OCI-LY1 (cell line): ENCODE data around the gene PREX1.

ENCODE experiments used
- H2AFZ ChIP-seq: fragments of 200-600 bp; sonication (generic), shearing (Covaris generic); 2 replicates; pipeline ENCODE4 v1.6.0; 2014; ENCODE audit warnings: antibody characterized with exemption, mild to moderate bottlenecking, low read length
- H3F3A ChIP-seq: fragments of 200-600 bp; sonication (generic), shearing (Covaris generic); 2 replicates; pipeline ENCODE4 v1.6.0; 2014; ENCODE audit warnings: mild to moderate bottlenecking, antibody characterized with exemption, low read length, moderate library complexity; ENCODE audit not compliant: insufficient read depth
- H3K27ac ChIP-seq: fragments of 200-600 bp; sonication (generic); 2 replicates; pipeline ENCODE4 v1.5.1; 2014; ENCODE audit warnings: low read length, mixed run types, mild to moderate bottlenecking, low read depth; ENCODE audit not compliant: poor library complexity, severe bottlenecking
- H3K27me3 ChIP-seq: fragments of 200-600 bp; sonication (generic); 2 replicates; pipeline ENCODE4 v1.6.0; 2014; ENCODE audit warnings: antibody characterized with exemption, mild to moderate bottlenecking, low read length, moderate library complexity; ENCODE audit not compliant: insufficient read depth
- H3K36me3 ChIP-seq: fragments of 200-600 bp; sonication (generic); 2 replicates; pipeline ENCODE4 v1.6.1; 2014; ENCODE audit warnings: mild to moderate bottlenecking, antibody characterized with exemption, low read length, moderate library complexity, mixed read lengths; ENCODE audit not compliant: insufficient read depth
- H3K4me1 ChIP-seq: fragments of 200-600 bp; sonication (generic); 2 replicates; pipeline ENCODE4 v1.5.1; 2014; ENCODE audit warnings: mild to moderate bottlenecking, low read length, moderate library complexity; ENCODE audit not compliant: insufficient read depth, severe bottlenecking
- H3K4me2 ChIP-seq: fragments of 200-600 bp; sonication (generic), shearing (Covaris generic); 2 replicates; pipeline ENCODE4 v1.6.1; 2014; ENCODE audit warnings: low read length
- H3K4me3 ChIP-seq: fragments of 200-600 bp; sonication (generic); 2 replicates; pipeline ENCODE4 v1.5.1; 2014; ENCODE audit warnings: low read length, low read depth, mild to moderate bottlenecking, mixed read lengths; ENCODE audit not compliant: poor library complexity, severe bottlenecking
- H3K79me2 ChIP-seq: fragments of 200-600 bp; shearing (Covaris generic); 2 replicates; pipeline ENCODE4 v1.6.1; 2016; ENCODE audit warnings: mixed run types, low read length, mixed read lengths; ENCODE audit not compliant: insufficient read depth
- H3K9ac ChIP-seq: fragments of 200-600 bp; sonication (generic), shearing (Covaris generic); 2 replicates; pipeline ENCODE4 v1.6.1; 2014; ENCODE audit warnings: mild to moderate bottlenecking, low read length, mixed read lengths
- H3K9me2 ChIP-seq: fragments of 200-600 bp; sonication (generic), shearing (Covaris generic); 2 replicates; pipeline ENCODE4 v1.6.1; 2014; ENCODE audit warnings: low read depth, mild to moderate bottlenecking, low read length, mixed read lengths
- H3K9me3 ChIP-seq: fragments of 200-600 bp; shearing (Covaris generic); 2 replicates; pipeline ENCODE4 v1.6.1; 2014; ENCODE audit warnings: low read length, mixed read lengths
- H4K20me1 ChIP-seq: fragments of 200-600 bp; sonication (generic), shearing (Covaris generic); 2 replicates; pipeline ENCODE4 v1.6.0; 2016; ENCODE audit warnings: mild to moderate bottlenecking, low read length; ENCODE audit not compliant: insufficient read depth
- CTCF ChIP-seq: fragments of 200-600 bp; sonication (generic), shearing (Covaris generic); IDR thresholded peaks from 2 replicates; pipeline ENCODE4 v1.5.1; 2017; ENCODE audit warnings: mild to moderate bottlenecking, antibody characterized with exemption, low read length, moderate library complexity, mixed read lengths
- EZH2 ChIP-seq: fragments of 200-600 bp; sonication (generic), shearing (Covaris generic); IDR thresholded peaks from 2 replicates; pipeline ENCODE4 v1.8.0; 2017; ENCODE audit warnings: borderline replicate concordance, mixed run types, mild to moderate bottlenecking, antibody characterized with exemption, low read length, moderate library complexity, mixed read lengths

Gene PREX1

GRCh38 chr20:48747840-48748414 lies 79.9 kb downstream of the PREX1 start:
- Histone ChIP-seq H3F3A (no peaks in the 10 kb centered on the region), H3K36me3 (no peaks in the 10 kb centered on the region), H3K27me3 (peaks cover 3% of the 10 kb centered on the region), H3K27ac (no peak overlapping the region), H3K4me3 (no peak overlapping the region), H3K4me1 (no peaks in the 10 kb centered on the region), H3K9ac (no peak overlapping the region), H2AFZ (no peak overlapping the region), H3K4me2 (no peak overlapping the region), H4K20me1 (no peaks in the 10 kb centered on the region), H3K9me3 (no peaks in the 10 kb centered on the region), H3K79me2 (no peaks in the 10 kb centered on the region), H3K9me2 (no peaks in the 10 kb centered on the region)
- TF ChIP-seq EZH2 (no peak), CTCF (no peak)

GRCh38 chr20:48745330-48745729 lies 82.5 kb downstream of the PREX1 start:
- Histone ChIP-seq H3K9ac (no peak overlapping the region), H3K9me2 (no peaks in the 10 kb centered on the region), H4K20me1 (no peaks in the 10 kb centered on the region), H3K4me1 (no peaks in the 10 kb centered on the region), H3K4me3 (no peak overlapping the region), H3K9me3 (no peaks in the 10 kb centered on the region), H3K4me2 (no peak overlapping the region), H3K27me3 (peaks cover 1% of the 10 kb centered on the region), H3K27ac (no peak overlapping the region), H2AFZ (no peak overlapping the region), H3K79me2 (no peaks in the 10 kb centered on the region), H3F3A (no peaks in the 10 kb centered on the region), H3K36me3 (no peaks in the 10 kb centered on the region)
- TF ChIP-seq EZH2 (no peak), CTCF (no peak)

- Histone ChIP-seq H4K20me1 (no peaks in the 10 kb centered on the region), H3K4me2 (no peak overlapping the region), H3K27ac (no peak overlapping the region), H3K36me3 (no peaks in the 10 kb centered on the region), H3K79me2 (no peaks in the 10 kb centered on the region), H3K4me1 (no peaks in the 10 kb centered on the region), H3K27me3 (no peaks in the 10 kb centered on the region; the same call in 1 of the 2 replicates), H3K9me3 (no peaks in the 10 kb centered on the region), H3K4me3 (no peak overlapping the region), H3F3A (no peaks in the 10 kb centered on the region), H3K9me2 (no peaks in the 10 kb centered on the region), H3K9ac (no peak overlapping the region), H2AFZ (no peak overlapping the region)
- TF ChIP-seq EZH2, result no peak
- TF ChIP-seq CTCF, result no peak
Measured at GRCh38 chr20:48744515-48744914, 83.3 kb downstream of the PREX1 start.
